ENCODE results near the gene APLP2. TPM values are rescaled to one million over a fixed set of nuclear protein-coding genes. Genes with fewer than 3 reads are reported as not detected.

Gene APLP2
- total RNA-seq, 3 donors from 2014 or later: 328 to 406 (median 400) TPM

DNA sequence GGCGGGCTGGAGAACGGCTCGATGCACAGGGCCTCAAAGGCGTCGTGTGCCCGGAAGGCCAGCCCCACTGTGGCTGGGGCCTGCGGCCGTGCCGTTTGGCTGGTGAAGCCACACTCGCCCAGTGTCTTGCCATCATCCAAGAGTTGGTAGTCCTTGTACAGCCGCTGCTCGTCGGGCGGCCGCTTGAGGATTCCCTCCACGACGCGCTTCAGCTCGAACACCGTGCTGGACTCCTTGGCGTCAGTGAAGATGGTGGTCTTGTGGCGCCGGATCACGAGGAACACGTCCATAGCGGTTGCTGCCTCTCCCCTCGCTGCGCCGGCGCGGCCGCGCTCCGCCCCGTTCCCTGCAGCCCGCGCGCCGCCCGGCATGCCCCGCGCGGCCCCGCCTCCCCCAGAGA is 36.8 kb upstream of the APLP2 start:
- Histone ChIP-seq H3K4me1 (ENCODE audit: low read depth) (no peaks in the 10 kb centered on the region), H3K36me3 (ENCODE audit: low read depth) (no peaks in the 10 kb centered on the region), H3K9me3 (no peaks in the 10 kb centered on the region), H3K4me3 (no peak overlapping the region)
- intact Hi-C loops (cut with DNase I, micrococcal nuclease): no loop called here
- TF ChIP-seq CTCF (IDR thresholded peaks at IDR 0.05): no peak
- no peak for DNase-seq
- no peak for ATAC-seq

DNA sequence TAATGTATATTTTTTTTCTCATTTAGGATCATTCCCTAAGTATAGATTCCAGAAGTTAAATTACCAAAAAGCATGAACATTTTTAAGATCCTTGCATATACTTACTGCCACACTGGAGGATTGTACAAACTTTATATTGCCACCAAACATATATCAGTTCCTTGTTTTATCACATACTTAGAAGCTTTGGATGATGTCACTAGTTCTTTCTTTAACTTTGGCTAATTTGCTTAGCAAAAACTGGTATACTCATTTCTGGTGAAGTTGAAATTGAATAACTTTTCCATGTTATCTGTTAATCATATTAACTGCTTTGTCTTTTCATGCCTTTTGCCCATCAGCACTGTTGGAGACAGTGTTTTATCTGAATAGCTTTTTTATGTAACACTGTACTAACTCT is 35.5 kb upstream of the APLP2 start:
- no peak for TF ChIP-seq CTCF (IDR thresholded peaks at IDR 0.05)
- ATAC-seq (no peak), DNase-seq (no peak)
- Histone ChIP-seq H3K4me3 (no peak overlapping the region), H3K36me3 (ENCODE audit: low read depth) (no peaks in the 10 kb centered on the region), H3K9me3 (no peaks in the 10 kb centered on the region), H3K4me1 (ENCODE audit: low read depth) (no peaks in the 10 kb centered on the region)
- intact Hi-C loops (cut with DNase I, micrococcal nuclease): no loop called here

DNA sequence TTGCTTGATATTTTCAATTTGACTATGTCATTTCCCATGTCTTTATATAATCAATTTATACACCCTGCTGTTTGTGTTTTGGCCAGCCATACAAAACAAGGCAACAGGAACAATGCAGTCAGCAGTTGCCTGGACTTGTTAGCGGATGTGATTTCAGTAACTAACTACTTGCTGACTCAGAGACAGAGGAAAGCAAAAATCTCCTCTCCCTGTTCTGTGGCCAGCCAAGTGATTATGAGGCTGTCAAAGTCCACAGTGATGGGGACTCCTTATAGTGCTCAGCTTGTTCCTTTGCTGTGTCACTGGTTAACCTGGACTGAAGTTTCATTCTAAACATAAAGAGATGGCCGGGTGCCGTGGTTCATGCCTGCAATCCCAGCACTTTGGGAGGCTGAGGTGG is 32.6 kb upstream of the APLP2 start:
- intact Hi-C loops (cut with DNase I, micrococcal nuclease): no loop called here
- Histone ChIP-seq H3K36me3 (ENCODE audit: low read depth) (no peaks in the 10 kb centered on the region), H3K9me3 (no peaks in the 10 kb centered on the region), H3K4me1 (ENCODE audit: low read depth) (no peaks in the 10 kb centered on the region), H3K4me3 (no peak overlapping the region)
- ATAC-seq (peak; percentile 99), DNase-seq (peak in 2 of 3 donors; percentile 34 to 55)
- TF ChIP-seq CTCF (IDR thresholded peaks at IDR 0.05): no peak

DNA sequence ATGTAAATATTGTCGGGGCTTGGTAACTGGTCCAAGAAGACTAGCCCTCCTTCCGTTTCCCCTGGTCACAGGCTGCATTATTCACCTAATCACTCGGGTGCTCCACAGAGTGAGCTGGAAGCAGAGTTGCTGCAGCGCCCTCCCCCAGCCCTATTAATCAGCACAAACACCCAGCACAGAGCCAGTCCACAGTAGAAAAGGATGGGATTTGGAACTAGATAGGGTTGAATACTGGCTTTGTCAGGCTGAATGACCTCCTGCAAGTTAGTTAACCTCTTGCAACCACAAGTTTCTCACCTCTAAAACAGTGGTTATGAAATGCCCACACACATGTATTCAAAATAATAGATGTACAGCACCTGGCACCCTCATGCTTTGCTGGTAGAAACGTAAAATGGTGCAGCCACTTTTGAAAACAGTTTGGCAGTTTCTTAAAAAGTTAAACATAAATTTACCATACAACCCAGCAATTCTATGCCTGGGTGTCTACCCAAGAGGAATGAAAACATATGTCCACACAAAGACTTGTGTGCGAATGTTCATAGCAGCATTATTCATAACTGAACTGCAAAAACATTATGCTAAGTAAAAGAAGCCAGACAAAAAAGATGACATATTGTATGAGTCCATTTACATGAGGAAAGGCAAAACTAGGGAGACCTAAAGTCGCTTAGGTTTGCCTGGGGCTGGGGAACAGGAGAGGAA is 31.7 kb upstream of the APLP2 start:
- TF ChIP-seq CTCF (IDR thresholded peaks at IDR 0.05): no peak
- DNase-seq (no peak), ATAC-seq (no peak)

GRCh38 chr11:130040281-130040940 is 29.3 kb upstream of the APLP2 start:
- ATAC-seq: no peak
- Histone ChIP-seq H3K9me3 (no peaks in the 10 kb centered on the region), H3K4me3 (no peak overlapping the region), H3K4me1 (ENCODE audit: low read depth) (no peaks in the 10 kb centered on the region), H3K36me3 (ENCODE audit: low read depth) (no peaks in the 10 kb centered on the region)
- no peak for TF ChIP-seq CTCF (IDR thresholded peaks at IDR 0.05)
- DNase-seq: no peak
- intact Hi-C loops (cut with DNase I, micrococcal nuclease): no loop called here

More for the DNA sequence above, 31.7 kb upstream of the APLP2 start:
- Histone ChIP-seq H3K4me1 (ENCODE audit: low read depth) (no peaks in the 10 kb centered on the region), H3K9me3 (no peaks in the 10 kb centered on the region), H3K4me3 (no peak overlapping the region), H3K36me3 (ENCODE audit: low read depth) (no peaks in the 10 kb centered on the region)
- intact Hi-C loops (cut with DNase I, micrococcal nuclease): no loop called here
